ENCODE measurements around the gene ZG16.
A peak's percentile ranks its signal among the peaks of the same experiment; 100 is the strongest.
"Not testable (repeated sequence)": the region's sequence is repeated elsewhere in the genome, so short reads cannot be mapped to it uniquely, and the experiment has no call there.

Gene ZG16

DNA sequence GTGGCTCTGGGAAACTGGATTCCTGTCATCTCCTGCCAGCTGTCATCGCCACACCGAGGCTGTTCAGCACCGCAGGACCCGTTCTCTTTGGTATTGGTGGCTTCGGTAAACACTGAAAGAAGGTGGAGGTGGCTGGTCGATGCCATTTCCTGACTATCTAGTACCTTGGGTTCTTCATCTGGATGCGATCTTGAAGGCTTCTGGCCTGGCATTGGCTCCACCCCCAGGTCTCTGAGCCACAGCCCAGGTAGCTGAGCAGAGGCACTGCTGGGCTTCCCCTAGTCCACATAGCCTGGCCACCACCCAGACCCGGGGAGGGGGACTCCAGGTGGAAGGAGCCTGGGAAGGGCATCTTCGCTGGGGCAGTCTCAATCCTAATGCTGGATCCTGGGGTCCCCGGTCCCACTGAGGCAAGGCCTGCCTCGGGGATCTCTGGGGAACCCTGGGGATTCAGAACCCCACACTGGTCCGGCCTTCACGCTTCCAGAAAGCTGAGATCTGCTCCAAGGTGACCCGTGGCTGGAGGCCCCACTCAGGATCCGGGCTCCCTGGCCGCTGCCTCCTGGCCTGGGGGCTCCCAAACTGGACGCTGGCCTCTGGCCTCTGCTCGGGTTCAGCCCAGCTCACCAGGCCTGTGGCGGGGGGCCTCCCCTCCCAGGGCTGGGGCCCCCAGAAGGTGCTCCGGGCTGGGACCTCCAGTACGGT lies 34.1 kb upstream of the ZG16 start:
- Mint-ChIP-seq H3K27ac (peak overlapping the region; percentile 90), H3K27me3 (ENCODE audit: low read depth) (no peaks in the 10 kb centered on the region), H3K4me3 (peak overlapping the region; percentile 93), H3K4me1 (ENCODE audit: low read depth) (peaks cover 68% of the 10 kb centered on the region), H3K36me3 (ENCODE audit: low read depth) (peaks cover 56% of the 10 kb centered on the region), H3K9me3 (no peaks in the 10 kb centered on the region)
- no peak for DNase-seq (ENCODE audit: low spot score)

DNA sequence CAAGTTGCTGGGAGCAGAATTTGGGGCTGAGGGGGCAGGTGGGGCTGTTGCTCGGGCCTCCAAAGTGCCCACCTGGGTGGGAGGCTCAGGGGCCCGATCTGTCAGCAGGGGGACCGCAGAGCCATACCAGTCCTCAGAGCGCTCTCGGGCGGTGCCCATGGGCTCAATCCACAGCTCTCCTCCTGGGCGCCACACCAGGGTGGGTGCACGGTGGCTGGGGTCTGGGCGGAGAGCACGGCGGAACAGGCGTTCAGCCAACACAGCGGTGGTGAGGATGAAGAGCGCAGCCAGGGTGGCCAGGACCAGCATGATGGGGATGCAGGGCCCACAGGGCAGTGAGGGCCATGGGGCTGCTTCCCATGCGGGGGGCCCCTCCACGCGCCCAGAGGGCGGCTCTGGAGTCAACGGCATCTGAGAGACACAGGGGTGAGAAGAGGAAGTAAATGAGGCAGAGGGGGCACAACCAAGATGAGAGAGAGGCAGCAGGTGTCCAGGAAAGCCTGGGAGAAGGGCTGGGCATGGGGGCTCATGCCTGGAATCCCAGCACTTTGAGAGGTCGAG lies 33.4 kb upstream of the ZG16 start:
- H3K27ac Mint-ChIP-seq: peak overlapping the region; percentile 90
- H3K27me3 Mint-ChIP-seq (ENCODE audit: low read depth): no peaks in the 10 kb centered on the region
- DNase-seq (ENCODE audit: low spot score): no peak
- peak overlapping the region; percentile 93 for H3K4me3 Mint-ChIP-seq
- H3K36me3 Mint-ChIP-seq (ENCODE audit: low read depth): peaks cover 58% of the 10 kb centered on the region
- no peaks in the 10 kb centered on the region for H3K9me3 Mint-ChIP-seq
- peaks cover 65% of the 10 kb centered on the region for H3K4me1 Mint-ChIP-seq (ENCODE audit: low read depth)

DNA sequence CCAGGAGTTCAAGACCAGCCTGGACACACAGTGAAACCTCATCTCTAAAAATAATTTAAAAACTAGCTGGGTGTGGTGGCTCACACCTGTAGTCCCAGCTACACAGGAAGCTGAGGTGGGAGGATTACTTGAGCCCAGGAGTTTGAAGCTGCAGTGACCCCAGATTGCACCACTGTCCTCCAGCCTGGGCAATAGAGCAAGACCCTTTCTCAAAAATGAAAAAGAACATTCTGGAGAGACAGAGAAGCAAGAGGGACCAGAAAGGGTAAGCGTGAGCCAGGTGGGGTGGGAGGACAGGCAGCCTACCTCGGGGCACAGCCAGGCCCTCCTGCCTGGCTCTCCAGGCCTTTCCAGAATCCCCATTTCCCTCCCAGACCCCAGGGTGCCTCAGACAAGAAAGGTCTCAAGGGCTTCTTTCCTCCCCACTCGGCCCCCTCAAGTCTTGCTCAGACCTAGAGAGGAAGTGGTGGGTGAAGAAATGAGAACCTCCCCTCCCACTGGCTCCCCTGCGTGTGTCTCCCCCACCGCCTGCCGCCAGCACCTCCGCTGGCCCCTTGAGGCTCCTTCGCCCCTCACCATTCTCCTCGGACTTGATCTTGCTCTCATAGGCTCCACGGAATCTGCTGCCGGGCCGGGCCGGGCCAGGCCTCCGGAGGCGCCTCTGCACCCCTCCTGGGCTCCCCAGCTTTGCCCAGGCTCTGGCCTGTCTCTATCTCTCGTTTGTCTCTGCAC lies 32.8 kb upstream of the ZG16 start:
- peaks cover 59% of the 10 kb centered on the region for H3K4me1 Mint-ChIP-seq (ENCODE audit: low read depth)
- H3K9me3 Mint-ChIP-seq: no peaks in the 10 kb centered on the region
- H3K27me3 Mint-ChIP-seq (ENCODE audit: low read depth): no peaks in the 10 kb centered on the region
- peak overlapping the region; percentile 93 for H3K4me3 Mint-ChIP-seq
- peak overlapping the region; percentile 90 for H3K27ac Mint-ChIP-seq
- peak; percentile 57 for DNase-seq (ENCODE audit: low spot score)
- H3K36me3 Mint-ChIP-seq (ENCODE audit: low read depth): peaks cover 53% of the 10 kb centered on the region

DNA sequence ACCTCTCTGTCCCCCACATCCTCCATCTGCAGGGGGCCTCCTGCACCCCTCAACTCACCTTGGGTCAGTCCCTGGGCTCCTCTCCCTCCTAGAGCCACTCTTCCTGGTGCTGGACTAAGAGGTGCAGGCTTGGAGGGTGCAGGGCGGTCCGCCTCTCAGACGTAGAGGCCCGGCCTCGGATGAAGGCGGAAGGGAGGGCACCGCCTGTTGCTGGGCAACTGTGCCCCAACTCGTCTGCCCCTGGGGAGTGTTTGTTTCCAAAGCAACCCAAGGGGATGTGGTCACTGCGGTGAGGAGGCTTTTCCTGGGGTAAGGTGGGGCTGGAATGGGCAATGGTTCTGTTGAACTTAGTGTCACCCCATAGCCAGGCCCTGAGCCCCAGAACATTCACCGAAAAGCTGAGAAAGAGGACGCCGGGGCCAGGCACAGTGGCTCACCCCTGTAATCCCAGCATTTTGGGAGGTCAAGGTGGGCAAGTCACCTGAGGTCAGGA lies 32.2 kb upstream of the ZG16 start, which contains the start of gene C16orf54:
TSS of gene C16orf54 (minus strand) at position 138 of the 493 bp plus-strand sequence. CDS start 1,039 bp downstream, outside the sequence.
- Mint-ChIP-seq H3K27ac (peak within 1 kb of the TSS; percentile 90), H3K4me3 (peak within 1 kb of the TSS; percentile 93), H3K9me3 (no peaks in the 10 kb centered on the region), H3K4me1 (ENCODE audit: low read depth) (peaks cover 54% of the 10 kb centered on the region), H3K27me3 (ENCODE audit: low read depth) (no peaks in the 10 kb centered on the region), H3K36me3 (ENCODE audit: low read depth) (peaks cover 48% of the 10 kb centered on the region)
- DNase-seq (ENCODE audit: low spot score): peak; percentile 86

DNA sequence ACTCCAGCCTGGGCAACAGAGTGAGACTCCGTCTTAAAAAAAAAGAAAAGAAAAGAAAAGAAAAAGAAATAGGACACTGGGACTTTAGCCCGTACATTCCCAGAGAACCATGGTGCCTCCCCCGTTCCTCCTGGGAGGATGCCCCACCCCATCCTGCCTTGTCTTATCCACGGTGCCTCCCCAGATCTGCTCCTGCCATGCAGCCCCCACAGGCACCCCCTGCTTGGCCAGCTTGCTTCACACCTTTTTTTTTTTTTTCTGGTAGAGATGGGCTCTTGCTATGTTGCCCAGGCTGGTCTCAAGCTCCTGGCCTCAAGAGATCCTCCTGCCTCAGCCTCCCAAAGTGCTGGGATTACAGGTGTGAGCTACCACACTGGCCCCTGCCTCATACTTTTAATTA lies 31.5 kb upstream of the ZG16 start:
- H3K9me3 Mint-ChIP-seq; H3K27me3 Mint-ChIP-seq (ENCODE audit: low read depth); DNase-seq (ENCODE audit: low spot score): not testable (repeated sequence)
- Mint-ChIP-seq H3K36me3 (ENCODE audit: low read depth) (peaks cover 44% of the 10 kb centered on the region), H3K4me1 (ENCODE audit: low read depth) (peaks cover 48% of the 10 kb centered on the region), H3K4me3 (peak overlapping the region; percentile 93), H3K27ac (peak overlapping the region; percentile 90)

DNA sequence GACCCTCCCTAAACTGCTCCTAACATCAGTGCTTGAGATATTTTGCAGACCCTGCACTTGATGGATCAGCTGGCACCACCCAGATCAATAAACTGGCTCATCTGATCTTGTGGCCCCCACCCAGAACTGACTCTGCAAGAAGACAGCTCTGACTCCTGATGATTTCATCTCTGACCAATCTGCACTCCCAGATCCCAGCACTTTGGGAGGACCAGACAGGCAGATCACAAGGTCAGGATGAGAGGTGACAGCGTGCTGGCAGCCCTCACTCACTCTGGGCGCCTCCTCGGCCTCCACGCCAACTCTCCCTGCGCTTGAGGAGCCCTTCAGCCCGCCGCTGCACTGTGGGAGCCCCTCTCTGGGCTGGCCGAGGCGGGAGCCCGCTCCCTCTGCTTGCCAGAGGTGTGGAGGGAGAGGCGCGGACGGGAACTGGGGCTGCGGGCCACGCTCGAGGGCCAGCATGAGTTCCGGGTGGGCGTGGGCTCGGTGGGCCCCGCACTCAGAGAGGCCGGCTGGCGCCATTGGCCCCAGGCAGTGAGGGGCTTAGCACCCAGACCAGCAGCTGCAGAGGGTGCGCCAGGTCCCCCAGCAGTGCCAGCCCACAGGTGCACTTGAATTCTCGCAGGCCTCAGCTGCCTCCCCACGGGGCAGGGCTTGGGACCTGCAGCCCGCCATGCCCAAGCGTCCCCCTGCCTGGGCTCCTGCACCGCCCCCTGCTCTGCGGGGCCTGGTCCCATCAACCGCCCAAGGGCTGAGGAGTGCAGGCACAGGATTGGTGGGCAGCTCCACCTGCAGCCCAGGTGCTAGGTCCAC lies 29.9 kb upstream of the ZG16 start:
- Mint-ChIP-seq H3K4me3 (peak overlapping the region; percentile 21), H3K4me1 (ENCODE audit: low read depth) (peaks cover 40% of the 10 kb centered on the region), H3K27ac (peak overlapping the region; percentile 68), H3K27me3 (ENCODE audit: low read depth) (no peaks in the 10 kb centered on the region), H3K9me3 (no peaks in the 10 kb centered on the region), H3K36me3 (ENCODE audit: low read depth) (peaks cover 29% of the 10 kb centered on the region)
- DNase-seq (ENCODE audit: low spot score): no peak

DNA sequence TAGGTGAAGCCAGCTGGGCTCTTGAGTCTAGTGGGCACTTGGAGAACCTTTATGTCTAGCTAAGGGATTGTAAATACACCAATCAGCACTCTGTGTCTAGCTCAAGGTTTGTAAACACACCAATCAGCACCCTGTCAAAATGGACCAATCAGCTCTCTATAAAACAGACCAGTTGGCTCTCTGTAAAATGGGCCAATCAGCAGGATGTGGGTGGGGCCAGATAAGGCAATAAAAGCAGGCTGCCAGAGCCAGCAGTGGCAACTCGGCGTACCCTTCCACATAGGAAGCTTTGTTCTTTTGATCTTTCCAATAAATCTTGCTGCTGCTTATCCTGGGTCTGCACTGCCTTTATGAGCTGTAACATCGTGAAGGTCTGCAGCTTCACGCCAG lies 29.3 kb upstream of the ZG16 start:
- not testable (repeated sequence) for DNase-seq (ENCODE audit: low spot score); H3K27me3 Mint-ChIP-seq (ENCODE audit: low read depth); H3K27ac Mint-ChIP-seq; H3K4me3 Mint-ChIP-seq; H3K9me3 Mint-ChIP-seq
- peaks cover 23% of the 10 kb centered on the region for H3K36me3 Mint-ChIP-seq (ENCODE audit: low read depth)
- peaks cover 35% of the 10 kb centered on the region for H3K4me1 Mint-ChIP-seq (ENCODE audit: low read depth)

DNA sequence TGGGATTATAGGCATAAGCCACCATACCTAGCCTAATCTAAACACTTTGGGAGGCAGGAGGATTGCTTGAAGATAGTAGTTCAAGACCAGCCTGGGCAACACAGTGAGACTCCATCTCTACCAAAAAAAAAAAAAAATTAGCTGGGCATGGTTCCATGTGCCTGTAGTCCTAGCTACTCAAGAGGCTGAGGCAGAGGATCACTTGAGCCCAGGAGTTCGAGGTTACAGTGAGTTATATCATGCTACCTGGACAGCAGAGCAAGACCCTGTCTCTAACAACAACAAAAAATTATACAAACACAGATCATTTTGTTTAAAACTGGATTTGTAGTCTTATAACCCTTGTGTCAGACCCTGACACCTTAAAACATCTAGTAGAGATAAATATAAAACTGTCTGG lies 24.5 kb upstream of the ZG16 start:
- Mint-ChIP-seq H3K4me3 (no peak overlapping the region), H3K27ac (no peak overlapping the region), H3K27me3 (ENCODE audit: low read depth) (peaks cover 3% of the 10 kb centered on the region), H3K9me3 (no peaks in the 10 kb centered on the region), H3K4me1 (ENCODE audit: low read depth) (peaks cover 15% of the 10 kb centered on the region), H3K36me3 (ENCODE audit: low read depth) (peaks cover 7% of the 10 kb centered on the region)
- DNase-seq (ENCODE audit: low spot score): no peak

DNA sequence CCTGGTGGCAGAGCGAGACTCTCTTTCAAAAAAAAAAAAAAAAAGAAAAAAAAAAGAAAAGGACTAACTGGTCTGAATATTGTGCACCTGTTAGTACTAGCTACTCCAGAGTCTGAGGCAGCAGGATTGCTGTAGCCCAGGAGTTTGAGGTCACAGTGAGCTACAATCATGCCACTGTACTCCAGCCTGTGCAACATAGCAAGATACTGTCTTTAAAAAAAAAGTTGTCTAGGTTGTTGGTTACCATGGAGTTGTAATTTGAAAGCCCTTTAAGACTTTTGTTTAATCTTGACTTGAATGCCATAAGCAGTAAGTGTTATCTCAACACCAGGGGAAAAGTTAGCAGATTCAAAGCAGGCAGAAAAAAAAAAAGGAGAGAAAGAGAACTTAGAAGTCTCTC lies 21.4 kb upstream of the ZG16 start:
- H3K27ac Mint-ChIP-seq: no peak overlapping the region
- H3K36me3 Mint-ChIP-seq (ENCODE audit: low read depth): peaks cover 1% of the 10 kb centered on the region
- H3K4me3 Mint-ChIP-seq: no peak overlapping the region
- H3K4me1 Mint-ChIP-seq (ENCODE audit: low read depth): peaks cover 11% of the 10 kb centered on the region
- no peaks in the 10 kb centered on the region for H3K9me3 Mint-ChIP-seq
- peaks cover 3% of the 10 kb centered on the region for H3K27me3 Mint-ChIP-seq (ENCODE audit: low read depth)
- DNase-seq (ENCODE audit: low spot score): no peak

DNA sequence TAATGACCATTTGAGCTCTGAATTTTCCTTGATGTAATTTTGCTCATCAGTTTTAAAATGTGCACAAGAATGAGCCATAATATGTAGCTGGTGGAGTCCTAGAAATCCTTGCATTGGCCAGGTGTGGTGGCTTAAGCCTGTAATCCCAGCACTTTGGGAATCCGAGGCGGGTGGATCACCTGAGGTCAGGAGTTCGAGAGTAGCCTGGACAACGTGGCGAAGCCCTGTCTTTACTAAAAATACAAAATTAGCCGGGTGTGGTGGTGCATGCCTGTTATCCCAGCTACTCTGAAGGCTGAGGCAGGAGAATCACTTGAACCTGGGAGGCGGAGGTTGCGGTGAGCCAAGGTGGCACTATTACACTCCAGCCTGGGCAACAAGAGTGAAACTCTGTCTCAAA lies 21.0 kb upstream of the ZG16 start:
- not testable (repeated sequence) for H3K36me3 Mint-ChIP-seq (ENCODE audit: low read depth); H3K4me3 Mint-ChIP-seq; DNase-seq (ENCODE audit: low spot score); H3K27me3 Mint-ChIP-seq (ENCODE audit: low read depth); H3K27ac Mint-ChIP-seq; H3K9me3 Mint-ChIP-seq
- peaks cover 11% of the 10 kb centered on the region for H3K4me1 Mint-ChIP-seq (ENCODE audit: low read depth)

DNA sequence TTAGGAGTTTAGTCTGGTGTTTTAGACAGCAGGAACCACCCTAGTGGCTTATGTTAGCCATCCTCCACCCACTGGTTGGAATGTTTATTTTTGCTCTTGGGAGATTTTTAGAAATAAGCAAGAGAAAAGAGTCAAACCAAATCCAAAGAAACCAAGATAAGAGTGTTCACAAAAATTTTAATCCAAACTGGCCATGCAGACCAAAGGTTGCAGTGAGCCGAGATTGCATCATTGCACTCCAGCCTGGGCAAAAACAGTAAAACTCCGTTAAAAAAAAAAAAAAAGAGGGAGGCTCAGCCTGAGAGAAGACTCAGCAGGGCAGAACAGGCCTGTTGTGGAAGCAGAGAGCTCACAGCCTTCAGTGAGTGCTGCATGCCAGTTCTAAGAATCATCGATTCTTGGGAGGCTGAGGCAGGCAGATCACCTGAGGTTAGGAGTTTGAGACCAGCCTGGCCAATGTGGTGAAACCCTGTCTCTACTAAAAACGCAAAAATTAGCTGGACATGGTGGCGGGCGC lies 20.0 kb upstream of the ZG16 start:
- Mint-ChIP-seq H3K9me3 (no peaks in the 10 kb centered on the region), H3K4me3 (no peak overlapping the region), H3K36me3 (ENCODE audit: low read depth) (peaks cover 1% of the 10 kb centered on the region), H3K27ac (no peak overlapping the region), H3K4me1 (ENCODE audit: low read depth) (peaks cover 11% of the 10 kb centered on the region), H3K27me3 (ENCODE audit: low read depth) (peaks cover 4% of the 10 kb centered on the region)
- no peak for DNase-seq (ENCODE audit: low spot score)

DNA sequence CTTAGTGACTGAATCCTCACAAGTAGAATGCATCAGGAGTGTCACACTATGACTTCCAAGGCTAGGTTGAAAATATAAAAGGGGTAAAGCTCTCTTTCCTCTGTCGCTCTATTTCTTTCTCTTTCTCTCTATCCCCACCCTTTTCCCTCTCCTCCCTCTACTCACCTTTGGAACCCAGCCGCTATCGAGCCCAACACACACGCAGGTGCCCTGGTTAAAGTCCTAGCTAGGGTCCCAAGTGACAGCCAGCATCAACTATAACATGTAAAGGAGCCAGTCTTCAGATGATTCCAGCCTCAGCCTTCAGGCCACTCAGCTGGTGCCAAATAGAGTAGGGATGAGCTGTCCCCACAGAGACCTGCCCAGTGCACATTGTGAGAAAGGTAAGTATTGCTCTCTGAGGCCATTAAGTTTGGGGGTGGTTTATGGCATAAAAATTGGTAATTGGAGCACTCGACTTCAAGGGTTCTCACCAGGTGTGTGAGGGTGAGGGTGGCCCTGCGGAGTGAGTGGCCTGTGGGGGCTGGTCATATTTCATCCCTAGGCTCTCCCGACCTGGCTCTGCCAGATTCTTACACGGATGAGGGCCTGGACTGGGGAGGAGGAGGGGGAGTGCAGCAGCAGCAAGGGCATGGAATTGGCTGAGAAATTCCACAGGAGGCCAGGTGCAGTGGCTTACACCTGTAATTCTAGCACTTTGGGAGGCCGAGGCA lies 17.3 kb upstream of the ZG16 start:
- Mint-ChIP-seq H3K27ac (no peak overlapping the region), H3K27me3 (ENCODE audit: low read depth) (peaks cover 6% of the 10 kb centered on the region), H3K4me3 (no peak overlapping the region), H3K36me3 (ENCODE audit: low read depth) (no peaks in the 10 kb centered on the region), H3K4me1 (ENCODE audit: low read depth) (peaks cover 5% of the 10 kb centered on the region), H3K9me3 (no peaks in the 10 kb centered on the region)
- DNase-seq (ENCODE audit: low spot score): no peak

DNA sequence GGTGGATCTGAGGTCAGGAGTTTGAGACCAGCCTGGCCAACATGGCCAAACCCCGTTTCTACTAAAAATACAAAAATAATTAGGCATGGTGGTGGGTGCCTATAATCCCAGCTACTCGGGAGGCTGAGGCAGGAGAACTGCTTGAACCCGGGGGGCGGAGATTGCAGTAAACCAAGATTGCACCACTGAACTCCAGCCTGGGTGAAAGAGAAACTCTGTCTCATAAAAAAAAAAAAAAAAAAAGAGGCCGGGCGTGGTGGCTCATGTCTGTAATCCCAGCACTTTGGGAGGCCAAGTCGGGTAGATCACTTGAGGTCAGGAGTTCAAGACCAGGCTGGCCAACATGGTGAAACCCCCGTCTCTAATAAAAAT lies 16.8 kb upstream of the ZG16 start:
- not testable (repeated sequence) for H3K36me3 Mint-ChIP-seq (ENCODE audit: low read depth); H3K27me3 Mint-ChIP-seq (ENCODE audit: low read depth); H3K4me3 Mint-ChIP-seq; H3K4me1 Mint-ChIP-seq (ENCODE audit: low read depth); H3K9me3 Mint-ChIP-seq; DNase-seq (ENCODE audit: low spot score); H3K27ac Mint-ChIP-seq

Measured in T-helper 2 cell treated with Interferon-gamma antibody and Interleukin-4, amounts not matched to agents 5 μg/mL and 100 μg/mL, for 36 hours (primary cell).